HEK293 (cell line): ENCODE measurements around the gene MEF2C.

Experiments
- BCL6B ChIP-seq: fragments of 450-650 bp; formaldehyde crosslinking; IDR thresholded peaks from 2 replicates; pipeline ENCODE4 v1.5.1; 2017; ENCODE audit warnings: missing biosample characterization, missing genetic modification characterization
- GFI1B ChIP-seq: fragments of 450-650 bp; formaldehyde crosslinking; IDR thresholded peaks from 2 replicates; pipeline ENCODE4 v1.5.1; 2016; ENCODE audit warnings: missing biosample characterization, missing genetic modification characterization
- KLF1 ChIP-seq: fragments of 450-650 bp; formaldehyde crosslinking; IDR thresholded peaks from 2 replicates; pipeline ENCODE4 v1.5.1; 2016; ENCODE audit warnings: missing biosample characterization, missing genetic modification characterization
- KLF8 ChIP-seq: fragments of 450-650 bp; formaldehyde crosslinking; IDR thresholded peaks from 2 replicates; pipeline ENCODE4 v1.5.1; 2016; ENCODE audit warnings: missing biosample characterization, missing genetic modification characterization
- KLF9 ChIP-seq: fragments of 450-650 bp; formaldehyde crosslinking; IDR thresholded peaks from 2 replicates; pipeline ENCODE4 v1.5.1; 2016; ENCODE audit warnings: missing biosample characterization, missing genetic modification characterization, low read depth
- PRDM4 ChIP-seq: fragments of 450-650 bp; formaldehyde crosslinking; IDR thresholded peaks from 2 replicates; pipeline ENCODE4 v1.5.1; 2017; ENCODE audit warnings: missing biosample characterization, missing genetic modification characterization
- SCRT2 ChIP-seq: fragments of 450-650 bp; formaldehyde crosslinking; IDR thresholded peaks from 2 replicates; pipeline ENCODE4 v1.5.1; 2016; ENCODE audit warnings: missing biosample characterization, missing genetic modification characterization
- ZFP41 ChIP-seq: fragments of 450-650 bp; formaldehyde crosslinking; IDR thresholded peaks from 2 replicates; pipeline ENCODE4 v1.5.1; 2016; ENCODE audit warnings: missing biosample characterization, missing genetic modification characterization, borderline replicate concordance
- ZNF138 ChIP-seq: fragments of 450-650 bp; formaldehyde crosslinking; IDR thresholded peaks from 2 replicates; pipeline ENCODE4 v1.5.1; 2016; ENCODE audit warnings: missing biosample characterization, missing genetic modification characterization, borderline replicate concordance
- ZNF223 ChIP-seq: fragments of 450-650 bp; formaldehyde crosslinking; IDR thresholded peaks from 2 replicates; pipeline ENCODE4 v1.5.1; 2016; ENCODE audit warnings: missing biosample characterization, missing genetic modification characterization
- ZNF23 ChIP-seq: fragments of 450-650 bp; formaldehyde crosslinking; IDR thresholded peaks from 2 replicates; pipeline ENCODE4 v1.5.1; 2016; ENCODE audit warnings: missing biosample characterization, missing genetic modification characterization, borderline replicate concordance
- ZNF239 ChIP-seq: fragments of 450-650 bp; formaldehyde crosslinking; IDR thresholded peaks from 2 replicates; pipeline ENCODE4 v1.5.1; 2016; ENCODE audit warnings: missing biosample characterization, missing genetic modification characterization
- ZNF341 ChIP-seq: fragments of 450-650 bp; formaldehyde crosslinking; IDR thresholded peaks from 2 replicates; pipeline ENCODE4; 2016; ENCODE audit warnings: low read depth, missing biosample characterization, missing genetic modification characterization
- ZNF416 ChIP-seq: fragments of 450-650 bp; formaldehyde crosslinking; IDR thresholded peaks from 2 replicates; pipeline ENCODE4 v1.5.1; 2016; ENCODE audit warnings: missing biosample characterization, missing genetic modification characterization
- ZNF426 ChIP-seq: fragments of 450-650 bp; formaldehyde crosslinking; IDR thresholded peaks from 2 replicates; pipeline ENCODE4 v1.5.1; 2017; ENCODE audit warnings: missing biosample characterization, missing genetic modification characterization, mild to moderate bottlenecking, inconsistent platforms, moderate library complexity
- ZNF433 ChIP-seq: fragments of 450-650 bp; formaldehyde crosslinking; IDR thresholded peaks from 2 replicates; pipeline ENCODE4 v1.5.1; 2016; ENCODE audit warnings: missing biosample characterization, missing genetic modification characterization, low read depth
- ZNF510 ChIP-seq: fragments of 450-650 bp; formaldehyde crosslinking; IDR thresholded peaks from 2 replicates; pipeline ENCODE4 v1.5.1; 2018; ENCODE audit warnings: mild to moderate bottlenecking, missing genetic modification characterization, missing biosample characterization; ENCODE audit not compliant: insufficient replicate concordance
- ZNF514 ChIP-seq: fragments of 450-650 bp; formaldehyde crosslinking; IDR thresholded peaks from 2 replicates; pipeline ENCODE4 v1.5.1; 2016; ENCODE audit warnings: missing biosample characterization, missing genetic modification characterization
- ZNF549 ChIP-seq: fragments of 450-650 bp; IDR thresholded peaks from 2 replicates; pipeline ENCODE4 v1.5.1; 2018; ENCODE audit warnings: missing biosample characterization, missing genetic modification characterization, mild to moderate bottlenecking, inconsistent platforms, moderate library complexity
- ZNF560 ChIP-seq: fragments of 450-650 bp; formaldehyde crosslinking; IDR thresholded peaks from 2 replicates; pipeline ENCODE4 v1.5.1; 2017; ENCODE audit warnings: missing biosample characterization, missing genetic modification characterization, borderline replicate concordance
- ZNF610 ChIP-seq: fragments of 450-650 bp; formaldehyde crosslinking; IDR thresholded peaks from 2 replicates; pipeline ENCODE4 v1.5.1; 2016; ENCODE audit warnings: missing biosample characterization, missing genetic modification characterization, borderline replicate concordance
- ZNF629 ChIP-seq: fragments of 450-650 bp; formaldehyde crosslinking; IDR thresholded peaks from 2 replicates; pipeline ENCODE4 v1.5.1; 2017; ENCODE audit warnings: missing biosample characterization, missing genetic modification characterization
- ZNF664 ChIP-seq: fragments of 450-650 bp; formaldehyde crosslinking; IDR thresholded peaks from 2 replicates; pipeline ENCODE4 v1.5.1; 2016; ENCODE audit warnings: missing biosample characterization, missing genetic modification characterization
- ZNF677 ChIP-seq: fragments of 450-650 bp; IDR thresholded peaks from 2 replicates; pipeline ENCODE4 v1.5.0; 2018; ENCODE audit warnings: missing biosample characterization, mild to moderate bottlenecking, missing genetic modification characterization, moderate library complexity
- ZNF701 ChIP-seq: fragments of 450-650 bp; formaldehyde crosslinking; IDR thresholded peaks from 2 replicates; pipeline ENCODE4 v1.5.1; 2016; ENCODE audit warnings: missing biosample characterization, missing genetic modification characterization
- ZNF768 ChIP-seq: fragments of 450-650 bp; formaldehyde crosslinking; IDR thresholded peaks from 2 replicates; pipeline ENCODE4 v1.5.1; 2018; ENCODE audit warnings: missing biosample characterization, mild to moderate bottlenecking, missing genetic modification characterization
- TF ChIP-seq, protein P1 (sequence below): fragments of 450-650 bp; formaldehyde crosslinking; IDR thresholded peaks from 2 replicates; pipeline ENCODE4 v1.5.1; 2017; ENCODE audit warnings: missing biosample characterization, missing genetic modification characterization
- TF ChIP-seq, protein P2 (sequence below): fragments of 450-650 bp; formaldehyde crosslinking; IDR thresholded peaks from 2 replicates; pipeline ENCODE4 v1.5.1; 2016; ENCODE audit warnings: missing biosample characterization, missing genetic modification characterization
- TF ChIP-seq, protein P3 (sequence below): fragments of 450-650 bp; formaldehyde crosslinking; IDR thresholded peaks from 2 replicates; pipeline ENCODE4 v1.5.1; 2016; ENCODE audit warnings: missing biosample characterization, missing genetic modification characterization, low read depth

Gene MEF2C

DNA sequence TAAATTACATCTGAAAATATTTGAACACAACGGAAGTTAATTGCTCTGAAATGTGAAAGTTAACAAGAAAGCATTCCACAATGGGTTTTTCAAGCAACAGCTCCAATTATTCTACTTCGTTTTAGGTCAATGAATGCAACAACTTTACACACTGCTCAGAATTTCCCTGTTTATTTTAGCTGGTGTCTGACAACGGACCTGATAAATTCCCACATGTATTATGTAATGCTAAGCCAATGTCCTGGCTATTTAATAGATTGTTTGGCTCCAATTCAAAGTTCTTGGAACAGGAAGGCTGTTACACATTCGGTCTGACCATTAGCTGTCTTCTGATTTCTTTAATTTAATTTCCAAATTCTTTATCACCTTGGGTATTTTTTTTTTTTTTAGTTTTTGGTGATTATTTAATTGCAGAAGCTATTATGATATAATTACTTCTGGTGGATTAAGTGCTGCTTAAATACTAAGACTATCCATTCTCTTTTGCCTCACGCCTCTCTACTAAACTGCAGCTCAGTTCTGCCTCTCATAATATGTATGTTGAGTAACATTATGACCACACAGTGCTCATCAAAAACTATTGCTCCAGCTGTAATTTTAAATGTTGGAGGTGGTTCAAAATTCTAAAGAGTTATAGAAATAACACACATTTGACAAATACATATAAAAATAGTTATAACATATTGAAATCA lies 57.9 kb downstream of the MEF2C start (continued):
- TF ChIP-seq ZNF701 (tag by site-specific recombination) (no peak), ZNF239 (no peak), KLF1 (tag by site-specific recombination) (no peak), KLF9 (tag by site-specific recombination) (no peak), ZNF223 (no peak), ZNF664 (tag by site-specific recombination) (no peak), ZNF629 (tag by site-specific recombination) (peak; percentile 57; the same call in 1 of the 2 replicates), ZNF677 (no peak), ZNF138 (tag by site-specific recombination) (no peak), ZNF610 (tag by site-specific recombination) (no peak), ZFP41 (tag by site-specific recombination) (no peak), KLF8 (no peak), ZNF514 (no peak), ZNF768 (tag by site-specific recombination) (no peak), GFI1B (tag by site-specific recombination) (no peak), ZNF549 (tag by site-specific recombination) (no peak), ZNF426 (tag by site-specific recombination) (no peak), BCL6B (tag by site-specific recombination) (no peak), ZNF23 (tag by site-specific recombination) (no peak), SCRT2 (tag by site-specific recombination) (peak; percentile 83; the same call in 1 of the 2 replicates), PRDM4 (no peak), ZNF341 (tag by site-specific recombination) (no peak; the same call in 1 of the 2 replicates), ZNF560 (tag by site-specific recombination) (no peak), ZNF416 (no peak), ZNF433 (tag by site-specific recombination) (no peak), ZNF510 (no peak)
- TF ChIP-seq, protein P1, sequence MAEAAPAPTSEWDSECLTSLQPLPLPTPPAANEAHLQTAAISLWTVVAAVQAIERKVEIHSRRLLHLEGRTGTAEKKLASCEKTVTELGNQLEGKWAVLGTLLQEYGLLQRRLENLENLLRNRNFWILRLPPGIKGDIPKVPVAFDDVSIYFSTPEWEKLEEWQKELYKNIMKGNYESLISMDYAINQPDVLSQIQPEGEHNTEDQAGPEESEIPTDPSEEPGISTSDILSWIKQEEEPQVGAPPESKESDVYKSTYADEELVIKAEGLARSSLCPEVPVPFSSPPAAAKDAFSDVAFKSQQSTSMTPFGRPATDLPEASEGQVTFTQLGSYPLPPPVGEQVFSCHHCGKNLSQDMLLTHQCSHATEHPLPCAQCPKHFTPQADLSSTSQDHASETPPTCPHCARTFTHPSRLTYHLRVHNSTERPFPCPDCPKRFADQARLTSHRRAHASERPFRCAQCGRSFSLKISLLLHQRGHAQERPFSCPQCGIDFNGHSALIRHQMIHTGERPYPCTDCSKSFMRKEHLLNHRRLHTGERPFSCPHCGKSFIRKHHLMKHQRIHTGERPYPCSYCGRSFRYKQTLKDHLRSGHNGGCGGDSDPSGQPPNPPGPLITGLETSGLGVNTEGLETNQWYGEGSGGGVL, result no peak
- TF ChIP-seq, protein P2, sequence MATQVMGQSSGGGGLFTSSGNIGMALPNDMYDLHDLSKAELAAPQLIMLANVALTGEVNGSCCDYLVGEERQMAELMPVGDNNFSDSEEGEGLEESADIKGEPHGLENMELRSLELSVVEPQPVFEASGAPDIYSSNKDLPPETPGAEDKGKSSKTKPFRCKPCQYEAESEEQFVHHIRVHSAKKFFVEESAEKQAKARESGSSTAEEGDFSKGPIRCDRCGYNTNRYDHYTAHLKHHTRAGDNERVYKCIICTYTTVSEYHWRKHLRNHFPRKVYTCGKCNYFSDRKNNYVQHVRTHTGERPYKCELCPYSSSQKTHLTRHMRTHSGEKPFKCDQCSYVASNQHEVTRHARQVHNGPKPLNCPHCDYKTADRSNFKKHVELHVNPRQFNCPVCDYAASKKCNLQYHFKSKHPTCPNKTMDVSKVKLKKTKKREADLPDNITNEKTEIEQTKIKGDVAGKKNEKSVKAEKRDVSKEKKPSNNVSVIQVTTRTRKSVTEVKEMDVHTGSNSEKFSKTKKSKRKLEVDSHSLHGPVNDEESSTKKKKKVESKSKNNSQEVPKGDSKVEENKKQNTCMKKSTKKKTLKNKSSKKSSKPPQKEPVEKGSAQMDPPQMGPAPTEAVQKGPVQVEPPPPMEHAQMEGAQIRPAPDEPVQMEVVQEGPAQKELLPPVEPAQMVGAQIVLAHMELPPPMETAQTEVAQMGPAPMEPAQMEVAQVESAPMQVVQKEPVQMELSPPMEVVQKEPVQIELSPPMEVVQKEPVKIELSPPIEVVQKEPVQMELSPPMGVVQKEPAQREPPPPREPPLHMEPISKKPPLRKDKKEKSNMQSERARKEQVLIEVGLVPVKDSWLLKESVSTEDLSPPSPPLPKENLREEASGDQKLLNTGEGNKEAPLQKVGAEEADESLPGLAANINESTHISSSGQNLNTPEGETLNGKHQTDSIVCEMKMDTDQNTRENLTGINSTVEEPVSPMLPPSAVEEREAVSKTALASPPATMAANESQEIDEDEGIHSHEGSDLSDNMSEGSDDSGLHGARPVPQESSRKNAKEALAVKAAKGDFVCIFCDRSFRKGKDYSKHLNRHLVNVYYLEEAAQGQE (tag by site-specific recombination), result no peak
- TF ChIP-seq, protein P3, sequence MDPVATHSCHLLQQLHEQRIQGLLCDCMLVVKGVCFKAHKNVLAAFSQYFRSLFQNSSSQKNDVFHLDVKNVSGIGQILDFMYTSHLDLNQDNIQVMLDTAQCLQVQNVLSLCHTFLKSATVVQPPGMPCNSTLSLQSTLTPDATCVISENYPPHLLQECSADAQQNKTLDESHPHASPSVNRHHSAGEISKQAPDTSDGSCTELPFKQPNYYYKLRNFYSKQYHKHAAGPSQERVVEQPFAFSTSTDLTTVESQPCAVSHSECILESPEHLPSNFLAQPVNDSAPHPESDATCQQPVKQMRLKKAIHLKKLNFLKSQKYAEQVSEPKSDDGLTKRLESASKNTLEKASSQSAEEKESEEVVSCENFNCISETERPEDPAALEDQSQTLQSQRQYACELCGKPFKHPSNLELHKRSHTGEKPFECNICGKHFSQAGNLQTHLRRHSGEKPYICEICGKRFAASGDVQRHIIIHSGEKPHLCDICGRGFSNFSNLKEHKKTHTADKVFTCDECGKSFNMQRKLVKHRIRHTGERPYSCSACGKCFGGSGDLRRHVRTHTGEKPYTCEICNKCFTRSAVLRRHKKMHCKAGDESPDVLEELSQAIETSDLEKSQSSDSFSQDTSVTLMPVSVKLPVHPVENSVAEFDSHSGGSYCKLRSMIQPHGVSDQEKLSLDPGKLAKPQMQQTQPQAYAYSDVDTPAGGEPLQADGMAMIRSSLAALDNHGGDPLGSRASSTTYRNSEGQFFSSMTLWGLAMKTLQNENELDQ (tag by site-specific recombination), result no peak
